Liver (tissue), 9 donors: ENCODE results near the gene ERC2. TPM values are rescaled to one million over a fixed set of nuclear protein-coding genes. Genes with fewer than 3 reads are reported as not detected.

Source experiments
- DNase-seq: peaks from one replicate; pipeline ENCODE4 v3.0.0-alpha.2; 2017; ENCODE audit warnings: low spot score
- H3K27ac ChIP-seq, 2 donors: one replicate each; pipeline ENCODE4 v1.7.0; 2013; ENCODE audit warnings: inconsistent platforms in 2 of 2, low read length in 2 of 2, control low read depth in 1 of 2, low read depth in 1 of 2, mild to moderate bottlenecking in 1 of 2
- H3K27me3 ChIP-seq, 4 donors: one replicate each; pipeline versions ENCODE4 v1.6.1 to v1.7.0; 2013; ENCODE audit warnings: low read length in 3 of 4, inconsistent platforms in 1 of 4, mild to moderate bottlenecking in 1 of 4, moderate library complexity in 1 of 4; ENCODE audit not compliant: control insufficient read depth in 4 of 4, insufficient read depth in 4 of 4
- H3K36me3 ChIP-seq, 4 donors: one replicate each; pipeline versions ENCODE4 v1.6.1 to v1.7.0; 2013; ENCODE audit warnings: low read length in 3 of 4, mild to moderate bottlenecking in 3 of 4, low read depth in 1 of 4, moderate library complexity in 1 of 4; ENCODE audit not compliant: control insufficient read depth in 4 of 4, insufficient read depth in 3 of 4
- H3K4me1 ChIP-seq, 4 donors: one replicate each; pipeline versions ENCODE4 v1.6.1 to v1.7.0; 2013; ENCODE audit warnings: low read length in 3 of 4, mild to moderate bottlenecking in 3 of 4, moderate library complexity in 1 of 4; ENCODE audit not compliant: control insufficient read depth in 4 of 4, insufficient read depth in 4 of 4
- H3K4me3 ChIP-seq, 3 donors: one replicate each; pipeline versions ENCODE4 v1.6.1 to v1.7.0; 2013; ENCODE audit warnings: low read length in 3 of 3, control low read depth in 1 of 3, low read depth in 1 of 3, mild to moderate bottlenecking in 1 of 3
- H3K9ac ChIP-seq, 2 donors: one replicate each; pipeline ENCODE4 v1.7.0; 2013; ENCODE audit warnings: low read length in 2 of 2, mild to moderate bottlenecking in 2 of 2, moderate library complexity in 2 of 2, control low read depth in 1 of 2, low read depth in 1 of 2
- H3K9me3 ChIP-seq, 4 donors: one replicate each; pipeline versions ENCODE4 v1.6.1 to v1.7.0; 2013; ENCODE audit warnings: low read length in 3 of 4; ENCODE audit not compliant: control insufficient read depth in 4 of 4
- ATF3 ChIP-seq: IDR thresholded peaks from 2 replicates; pipeline ENCODE4 v1.6.1; 2016; ENCODE audit warnings: antibody characterized with exemption
- CTCF ChIP-seq: fragments of 150-350 bp; IDR thresholded peaks from 2 replicates; pipeline ENCODE4 v1.5.1; 2017; ENCODE audit warnings: improper control_type of control experiment, low read depth, low read length; ENCODE audit not compliant: missing input control
- EGR1 ChIP-seq, 2 donors: IDR thresholded peaks; 2 replicates each; pipeline ENCODE4 v1.6.1; 2016 to 2018; ENCODE audit warnings: antibody characterized with exemption in 2 of 2, low read depth in 2 of 2
- FOXA2 ChIP-seq: IDR thresholded peaks from 2 replicates; pipeline ENCODE4 v1.6.1; 2016; ENCODE audit warnings: antibody characterized with exemption
- GABPA ChIP-seq, 2 donors: IDR thresholded peaks in 1 of 2; conservative IDR thresholded peaks in 1 of 2; 2 replicates each; pipeline ENCODE4 v1.6.1; 2016; ENCODE audit warnings: antibody characterized with exemption in 2 of 2, mild to moderate bottlenecking in 1 of 2, moderate library complexity in 1 of 2
- HNF4A ChIP-seq, 2 donors: conservative IDR thresholded peaks; 2 replicates each; pipeline ENCODE4 v1.6.1; 2016; ENCODE audit warnings: antibody characterized with exemption in 2 of 2, mild to moderate bottlenecking in 2 of 2
- HNF4G ChIP-seq: IDR thresholded peaks from 2 replicates; pipeline ENCODE4 v1.6.1; 2016; ENCODE audit warnings: antibody characterized with exemption
- JUND ChIP-seq, 2 donors: IDR thresholded peaks; 2 replicates each; pipeline ENCODE4 v1.6.1; 2016; ENCODE audit warnings: antibody characterized with exemption in 2 of 2
- MAX ChIP-seq: IDR thresholded peaks from 2 replicates; pipeline ENCODE4 v1.6.1; 2016; ENCODE audit warnings: antibody characterized with exemption
- NR2F2 ChIP-seq: IDR thresholded peaks from 2 replicates; pipeline ENCODE4 v1.6.1; 2016; ENCODE audit warnings: antibody characterized with exemption
- RAD21 ChIP-seq, 2 donors: IDR thresholded peaks; 2 replicates each; pipeline ENCODE4 v1.6.1; 2016; ENCODE audit warnings: antibody characterized with exemption in 2 of 2, mild to moderate bottlenecking in 2 of 2
- REST ChIP-seq: IDR thresholded peaks from 2 replicates; pipeline ENCODE4 v1.6.1; 2016; ENCODE audit warnings: antibody characterized with exemption, mild to moderate bottlenecking
- RXRA ChIP-seq, 2 donors: IDR thresholded peaks; 2 replicates each; pipeline ENCODE4 v1.6.1; 2017 to 2018; ENCODE audit warnings: antibody characterized with exemption in 2 of 2, mild to moderate bottlenecking in 1 of 2
- SP1 ChIP-seq: IDR thresholded peaks from 2 replicates; pipeline ENCODE4 v1.6.1; 2018; ENCODE audit warnings: antibody characterized with exemption, mild to moderate bottlenecking
- TAF1 ChIP-seq: conservative IDR thresholded peaks from 2 replicates; pipeline ENCODE4 v1.6.1; 2016; ENCODE audit warnings: antibody characterized with exemption, mild to moderate bottlenecking
- YY1 ChIP-seq: IDR thresholded peaks from 2 replicates; pipeline ENCODE4 v1.6.1; 2016; ENCODE audit warnings: antibody characterized with exemption, mild to moderate bottlenecking
- WGBS: extraction: QIAGEN DNeasy Blood & Tissue Kit; methylation state at CpG from one replicate; pipeline ENCODE4 v1.1.7; 2013; 5-methylcytosine and 5-hydroxymethylcytosine counted together
- polyA plus RNA-seq, 2 donors: library from polyadenylated mRNA; stranded (reverse) in 1 of 2; unstranded in 1 of 2; fragments of 200-250 nt in 1 of 2; fragments of >200 nt in 1 of 2; fragmentation: Nextera tagmentation in 1 of 2; extraction: Ambion mirVana in 1 of 2; gene quantifications; one replicate each; pipeline versions ENCODE4 v1.2.1 to v1.2.3, GENCODE V29; 2013 to 2015
- total RNA-seq, 2 donors: library from RNA; depleted of rRNA; stranded (reverse); fragments of >200 nt; gene quantifications; one replicate each; pipeline ENCODE4 v1.2.3, GENCODE V29; 2014
- TF ChIP-seq, protein P1 (sequence below): IDR thresholded peaks from 2 replicates; pipeline ENCODE4 v1.6.1; 2016; ENCODE audit warnings: antibody characterized with exemption
- donor health status: healthy.
- donor health status: healthy.
- donor health status: healthy.
- donor health status: healthy.
- donor health status: healthy.

The ERC2 gene
- total and polyA plus RNA-seq, 4 donors = 0.14 to 0.25 TPM; not detected in 2

DNA sequence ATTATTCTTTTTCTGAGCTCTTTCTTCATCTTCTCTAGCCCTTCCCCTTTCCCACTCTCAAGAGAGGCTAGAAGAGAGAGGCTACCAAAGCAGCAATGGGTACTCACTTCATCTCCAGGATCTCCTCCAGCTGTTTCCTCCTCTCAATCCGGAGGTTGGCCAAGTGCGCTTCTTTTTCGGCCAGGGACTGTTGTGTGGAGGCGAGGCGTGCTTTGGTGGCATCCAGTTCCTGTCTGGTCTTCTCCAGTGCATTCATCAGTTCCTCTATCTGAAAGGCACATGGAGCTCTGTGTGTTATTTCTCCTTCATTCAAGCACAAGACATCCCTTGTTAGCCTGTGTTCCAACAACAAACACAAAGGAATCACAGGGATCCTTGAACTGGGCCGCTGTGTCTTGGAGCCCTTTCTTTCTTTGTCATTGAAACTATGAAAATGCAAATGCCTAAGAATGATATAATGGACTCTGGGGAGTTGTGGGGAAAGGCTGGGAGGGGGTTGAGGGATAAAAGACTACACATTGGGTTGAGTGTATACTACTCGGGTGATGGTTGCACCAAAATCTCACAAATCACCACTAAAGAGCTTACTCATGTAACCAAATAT lies 579.9 kb downstream of the ERC2 start (continued):
- no peak for TF ChIP-seq EGR1 (IDR thresholded peaks at IDR 0.05; ENCODE audit: low read depth in 2 of 2)

- H3K9ac ChIP-seq = no peak overlapping the region
- DNase-seq = no peak
- 52% methylated on average over 1 of the region's 1 CpG for WGBS
- H3K27ac ChIP-seq = no peak overlapping the region
- TF ChIP-seq NR2F2 = no peak
- no peak for TF ChIP-seq YY1
- TF ChIP-seq SP1 = no peak
- TF ChIP-seq HNF4G = no peak
- TF ChIP-seq GABPA (IDR thresholded peaks at IDR 0.05 in 1 of 2, conservative IDR thresholded peaks at IDR 0.05 in 1 of 2) = no peak
- TF ChIP-seq ATF3 = no peak
- TF ChIP-seq, protein P1, sequence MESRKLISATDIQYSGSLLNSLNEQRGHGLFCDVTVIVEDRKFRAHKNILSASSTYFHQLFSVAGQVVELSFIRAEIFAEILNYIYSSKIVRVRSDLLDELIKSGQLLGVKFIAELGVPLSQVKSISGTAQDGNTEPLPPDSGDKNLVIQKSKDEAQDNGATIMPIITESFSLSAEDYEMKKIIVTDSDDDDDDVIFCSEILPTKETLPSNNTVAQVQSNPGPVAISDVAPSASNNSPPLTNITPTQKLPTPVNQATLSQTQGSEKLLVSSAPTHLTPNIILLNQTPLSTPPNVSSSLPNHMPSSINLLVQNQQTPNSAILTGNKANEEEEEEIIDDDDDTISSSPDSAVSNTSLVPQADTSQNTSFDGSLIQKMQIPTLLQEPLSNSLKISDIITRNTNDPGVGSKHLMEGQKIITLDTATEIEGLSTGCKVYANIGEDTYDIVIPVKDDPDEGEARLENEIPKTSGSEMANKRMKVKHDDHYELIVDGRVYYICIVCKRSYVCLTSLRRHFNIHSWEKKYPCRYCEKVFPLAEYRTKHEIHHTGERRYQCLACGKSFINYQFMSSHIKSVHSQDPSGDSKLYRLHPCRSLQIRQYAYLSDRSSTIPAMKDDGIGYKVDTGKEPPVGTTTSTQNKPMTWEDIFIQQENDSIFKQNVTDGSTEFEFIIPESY = no peak
- TF ChIP-seq REST = no peak
- TF ChIP-seq FOXA2 = no peak
- no peak for TF ChIP-seq RXRA (IDR thresholded peaks at IDR 0.05)
- no peak for TF ChIP-seq TAF1
- TF ChIP-seq RAD21 (IDR thresholded peaks at IDR 0.05) = no peak
- TF ChIP-seq JUND (IDR thresholded peaks at IDR 0.05) = no peak
- no peak for TF ChIP-seq EGR1 (IDR thresholded peaks at IDR 0.05; ENCODE audit: low read depth in 2 of 2)
- TF ChIP-seq CTCF = no peak
- TF ChIP-seq MAX = no peak
- TF ChIP-seq HNF4A (conservative IDR thresholded peaks at IDR 0.05) = no peak
- H3K9me3 ChIP-seq = no peaks in the 10 kb centered on the region
- H3K27me3 ChIP-seq = no peaks in the 10 kb centered on the region
- H3K36me3 ChIP-seq = no peaks in the 10 kb centered on the region
- no peak overlapping the region for H3K4me3 ChIP-seq
- H3K4me1 ChIP-seq = no peaks in the 10 kb centered on the region
These were observed 582.5 kb downstream of the ERC2 start for GRCh38 chr3:55885721-55886120.
